HG03565 (cell line): ENCODE measurements around the gene PARP15.
"Not testable (repeated sequence)": the region's sequence is repeated elsewhere in the genome, so short reads cannot be mapped to it uniquely, and the experiment has no call there.

Experiments
- ATAC-seq: cut with Tn5 transposase; IDR thresholded peaks from one replicate; pipeline ENCODE4 v1.9.1; 2021; ENCODE audit warnings: mild to moderate bottlenecking, moderate library complexity; ENCODE audit not compliant: unreplicated experiment

Gene PARP15

DNA sequence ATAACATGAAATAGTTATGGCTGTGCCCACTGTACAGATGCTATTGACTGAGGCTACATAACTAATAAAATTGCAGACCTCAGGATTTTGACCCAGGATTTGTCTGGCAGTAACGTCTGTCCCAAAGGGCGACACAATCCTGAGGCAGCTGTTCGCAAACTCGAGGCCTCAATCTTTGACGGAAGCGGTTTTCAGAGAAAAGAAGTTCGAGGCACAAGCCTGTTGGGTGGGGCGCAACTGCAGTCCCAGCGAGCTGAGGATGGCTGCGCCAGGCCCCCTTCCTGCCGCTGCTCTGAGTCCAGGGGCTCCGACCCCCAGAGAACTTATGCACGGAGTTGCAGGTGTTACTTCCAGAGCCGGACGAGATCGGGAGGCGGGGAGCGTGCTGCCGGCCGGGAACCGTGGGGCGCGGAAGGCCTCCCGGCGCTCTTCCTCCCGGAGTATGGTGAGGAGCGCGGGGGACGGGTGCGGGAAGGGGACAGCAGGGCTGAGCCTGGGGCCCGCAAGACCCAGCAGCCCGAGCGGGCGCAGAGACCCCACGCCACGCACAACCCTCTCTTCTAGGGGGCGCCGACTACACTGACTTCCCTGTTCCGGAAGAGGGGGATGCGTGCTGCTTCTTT, at the start of gene PARP15:
PARP15 (plus strand) TSS at position 242 of the 623 bp plus-strand sequence; CDS start at position 260, 18 bp downstream.
- no peak for ATAC-seq

DNA sequence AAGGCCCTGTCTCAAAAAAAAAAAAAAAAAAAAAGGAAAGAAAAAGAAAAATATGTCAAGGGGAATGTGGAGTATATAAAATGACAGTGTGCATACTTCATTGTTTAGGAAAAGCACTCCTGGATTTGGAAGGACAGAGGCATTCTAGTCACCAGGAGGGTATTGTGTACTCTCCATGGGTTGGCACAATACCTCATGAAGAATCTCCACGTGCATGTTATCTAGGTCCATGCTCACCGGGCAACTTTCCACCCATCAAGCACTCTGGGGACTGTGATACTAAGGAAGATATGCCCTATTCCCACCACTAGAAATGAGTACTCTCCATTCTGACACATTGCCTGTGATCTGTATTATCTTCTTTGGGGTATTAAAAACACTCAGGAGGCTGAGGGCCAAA, 47.3 kb upstream of the PARP15 start:
- no peak for ATAC-seq

GRCh38 chr3:122533480-122533879, 44.0 kb upstream of the PARP15 start:
- ATAC-seq, result no peak

GRCh38 chr3:122533931-122534334, 43.5 kb upstream of the PARP15 start:
- peak; percentile 98 for ATAC-seq

- no peak for ATAC-seq
These were observed 41.4 kb upstream of the PARP15 start for GRCh38 chr3:122535964-122536631.

DNA sequence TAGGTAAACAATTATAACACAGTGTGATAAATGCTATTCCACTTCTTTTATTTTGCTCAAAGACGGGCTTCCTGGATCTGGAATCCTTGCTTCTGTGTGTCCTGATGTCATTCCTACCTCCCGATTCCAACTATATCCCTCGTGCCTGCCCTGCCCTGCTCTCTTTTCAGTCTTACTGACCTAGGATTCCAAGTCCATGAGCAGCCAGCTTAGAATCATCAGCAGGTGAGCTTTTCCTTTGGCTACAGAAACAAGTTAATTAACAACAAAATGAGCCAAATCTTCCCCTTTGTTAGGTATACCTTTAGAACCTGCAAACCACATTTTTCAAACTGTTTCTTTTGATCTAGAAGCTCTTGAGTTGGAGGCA, 40.8 kb upstream of the PARP15 start:
- ATAC-seq, result no peak

DNA sequence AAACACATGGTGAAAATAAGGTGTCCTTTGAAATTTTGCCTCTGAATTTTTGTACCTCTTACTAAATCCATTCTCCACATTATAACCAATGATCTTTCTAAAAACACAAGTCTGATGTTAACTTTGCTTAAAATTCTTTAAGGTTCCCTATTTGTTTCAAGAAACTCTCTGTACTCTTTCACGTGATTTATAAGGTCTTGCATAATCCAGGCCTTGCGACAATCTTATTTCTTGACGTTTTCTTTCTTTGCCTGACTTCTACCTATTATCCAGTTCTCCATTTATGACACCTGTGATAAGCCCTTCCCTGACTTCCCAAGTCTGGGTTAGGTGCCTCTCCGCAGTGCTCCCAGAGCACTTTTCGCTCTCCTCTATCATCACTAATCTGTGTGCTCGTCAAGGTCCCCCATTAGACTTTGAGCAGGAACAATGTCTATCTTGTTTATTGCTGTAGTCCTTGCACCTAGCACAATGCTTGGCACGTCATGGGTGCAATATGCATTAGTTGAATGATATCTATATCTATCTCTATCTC, 38.4 kb upstream of the PARP15 start:
- no peak for ATAC-seq

GRCh38 chr3:122546151-122546550, 31.3 kb upstream of the PARP15 start:
- ATAC-seq, result no peak

- ATAC-seq, result no peak
These were observed 29.4 kb upstream of the PARP15 start for GRCh38 chr3:122548076-122548475.

GRCh38 chr3:122548619-122549018, 28.8 kb upstream of the PARP15 start:
- no peak for ATAC-seq

GRCh38 chr3:122553171-122553570, 24.3 kb upstream of the PARP15 start:
- ATAC-seq, result no peak

DNA sequence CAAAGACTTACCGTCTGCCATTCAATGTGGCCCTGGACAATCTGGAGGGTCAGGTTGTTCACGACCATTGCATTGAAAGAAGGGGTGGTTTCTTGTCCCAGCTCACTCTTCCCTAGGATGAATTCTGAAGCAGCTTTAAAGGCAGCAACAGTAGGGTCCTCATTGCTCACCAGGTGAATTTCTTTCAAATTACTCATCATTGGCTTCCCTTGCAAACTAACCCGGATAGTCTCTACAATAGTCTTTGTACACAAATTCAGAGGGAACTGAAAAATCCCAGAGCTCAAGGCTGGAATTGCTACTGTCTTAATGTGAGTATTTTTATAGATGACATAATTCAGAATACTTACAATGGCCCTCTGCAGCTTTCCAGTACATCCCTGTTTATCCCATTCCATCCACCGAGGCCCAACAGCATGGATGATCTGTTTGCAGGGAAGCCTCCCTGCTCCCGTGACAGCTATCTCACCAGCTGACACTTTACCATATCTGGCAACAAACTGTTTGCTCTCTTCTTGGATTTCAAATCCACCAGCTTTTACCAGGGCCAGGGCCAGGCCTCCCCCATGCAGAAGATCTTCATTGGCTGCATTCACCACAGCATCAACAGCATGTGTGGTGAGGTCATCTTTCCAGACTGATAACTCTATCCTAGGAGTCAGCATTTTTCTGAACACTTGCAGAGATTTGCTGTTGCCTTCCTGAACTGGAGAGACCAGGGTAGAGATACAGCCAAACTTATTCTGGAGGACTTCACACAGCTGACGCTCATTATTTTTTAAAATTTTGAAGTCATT, 22.0 kb upstream of the PARP15 start:
- no peak for ATAC-seq

DNA sequence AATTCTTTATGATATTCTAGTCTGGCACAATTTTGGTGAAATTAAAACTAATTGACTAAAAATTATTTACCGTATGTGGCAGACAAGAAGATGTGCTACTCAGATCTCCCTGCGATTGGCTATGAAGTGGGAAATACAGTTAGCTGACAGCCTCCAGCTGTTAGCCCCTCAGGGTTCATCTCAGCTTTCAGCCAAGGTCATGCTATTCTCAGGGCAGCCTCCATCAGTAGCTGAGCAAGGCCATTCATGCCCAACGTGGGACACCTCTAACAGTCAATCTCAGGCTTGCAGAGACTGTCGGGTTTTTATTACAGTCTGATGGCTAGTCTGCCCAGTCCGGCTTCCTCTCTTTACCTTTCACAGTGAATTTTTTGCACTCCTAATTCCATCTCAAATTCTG, 20.1 kb upstream of the PARP15 start:
- no peak for ATAC-seq

DNA sequence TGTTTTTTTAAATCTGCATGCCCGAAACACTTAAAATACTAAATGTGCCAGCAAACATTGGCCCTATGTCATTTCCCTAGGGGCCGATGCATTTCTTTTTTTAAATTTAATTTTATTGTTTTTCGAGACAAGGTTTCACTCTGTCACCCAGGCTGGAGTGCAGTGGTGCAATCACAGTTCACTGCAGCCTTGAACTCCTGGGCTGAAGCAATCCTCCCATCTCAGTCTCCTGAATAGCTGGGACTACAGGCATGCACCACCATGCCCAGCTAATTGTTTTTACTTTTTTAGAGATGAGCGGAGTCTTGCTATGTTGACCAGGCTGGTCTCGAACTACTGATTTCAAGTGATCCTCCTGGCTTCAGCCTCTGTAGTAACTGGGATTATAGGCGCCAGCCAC, 18.8 kb upstream of the PARP15 start:
- ATAC-seq, result no peak

- no peak for ATAC-seq
These were observed 17.5 kb upstream of the PARP15 start for GRCh38 chr3:122559906-122560305.

DNA sequence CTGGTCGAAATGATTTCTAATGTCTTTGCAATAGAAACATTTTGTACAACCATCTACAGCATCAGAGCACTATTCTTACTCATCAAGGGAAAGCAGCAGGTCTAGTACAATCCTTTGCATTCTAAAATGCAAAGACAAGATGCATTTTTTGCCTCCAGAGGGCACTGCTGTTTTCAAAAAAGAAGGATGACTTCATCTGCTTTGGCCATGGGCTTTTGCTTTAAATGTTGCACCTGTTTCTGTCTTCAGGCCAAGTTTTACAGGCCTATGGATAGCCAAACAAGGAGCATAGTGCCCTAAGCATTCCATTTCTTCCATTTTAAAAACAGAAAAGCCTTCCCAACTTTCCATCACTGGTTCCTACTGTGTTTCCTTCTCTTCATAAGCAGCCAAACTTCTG, 16.8 kb upstream of the PARP15 start:
- peak; percentile 39 for ATAC-seq

GRCh38 chr3:122562923-122563716, 14.3 kb upstream of the PARP15 start:
- ATAC-seq, result no peak

DNA sequence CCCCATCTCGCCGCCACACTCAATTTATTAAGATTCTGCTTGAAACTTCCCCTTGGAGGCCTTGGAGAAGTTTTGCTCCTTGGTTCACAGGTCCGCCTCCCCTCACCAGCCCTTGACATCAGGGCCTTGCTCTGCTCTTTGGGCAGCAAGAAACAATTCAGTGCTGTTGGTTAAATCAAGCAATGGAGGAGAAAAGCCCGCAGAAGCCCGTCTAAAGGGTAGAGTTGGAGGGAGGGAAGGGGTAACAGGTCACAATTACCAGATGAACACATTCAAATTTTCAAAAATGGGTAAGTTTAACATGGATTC, 13.8 kb upstream of the PARP15 start:
- ATAC-seq, result no peak

GRCh38 chr3:122564155-122564912, 13.1 kb upstream of the PARP15 start, which contains the start of the genes DTX3L and PARP9:
Gene DTX3L (plus strand): TSS chr3:122564338. CDS start chr3:122564427, 89 bp downstream.
Gene PARP9 (minus strand): TSS chr3:122564300. CDS start chr3:122559620, 4,680 bp downstream.
- ATAC-seq, result peak; percentile 48

DNA sequence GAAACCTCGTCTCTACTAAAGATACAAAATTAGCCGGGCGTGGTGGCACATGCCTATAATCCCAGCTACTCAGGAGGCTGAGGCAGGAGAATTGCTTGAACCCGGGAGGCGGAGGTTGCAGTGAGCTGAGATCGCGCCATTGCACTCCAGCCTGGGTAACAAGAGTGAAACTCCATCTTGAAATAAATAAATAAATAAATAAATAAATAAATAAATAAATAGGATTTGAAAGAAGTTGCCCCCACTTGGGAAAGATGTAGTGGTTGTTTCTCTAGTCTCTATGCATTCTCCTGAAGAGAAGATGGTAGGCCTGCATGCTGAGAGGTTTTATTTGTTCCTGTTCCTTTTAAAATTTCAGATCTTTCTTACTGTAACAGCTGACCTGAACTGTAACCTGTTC, 9.3 kb upstream of the PARP15 start:
- ATAC-seq, result not testable (repeated sequence)
